KG1 (cell line): ENCODE results near the gene GM2A.
"Not testable (repeated sequence)": the region's sequence is repeated elsewhere in the genome, so short reads cannot be mapped to it uniquely, and the experiment has no call there.

ENCODE experiments used
- DNase-seq: peaks from one replicate; lab custom pipeline; 2025; lab: John Stamatoyannopoulos, UW

GM2A gene

GRCh38 chr5:151253605-151253950 lies 593 bp downstream of the GM2A start:
- no peak for DNase-seq

- DNase-seq: no peak
Observed at GRCh38 chr5:151254556-151254955, 1.6 kb downstream of the GM2A start.

- not testable (repeated sequence) for DNase-seq
Observed at GRCh38 chr5:151254990-151255389, 2.0 kb downstream of the GM2A start.

DNA sequence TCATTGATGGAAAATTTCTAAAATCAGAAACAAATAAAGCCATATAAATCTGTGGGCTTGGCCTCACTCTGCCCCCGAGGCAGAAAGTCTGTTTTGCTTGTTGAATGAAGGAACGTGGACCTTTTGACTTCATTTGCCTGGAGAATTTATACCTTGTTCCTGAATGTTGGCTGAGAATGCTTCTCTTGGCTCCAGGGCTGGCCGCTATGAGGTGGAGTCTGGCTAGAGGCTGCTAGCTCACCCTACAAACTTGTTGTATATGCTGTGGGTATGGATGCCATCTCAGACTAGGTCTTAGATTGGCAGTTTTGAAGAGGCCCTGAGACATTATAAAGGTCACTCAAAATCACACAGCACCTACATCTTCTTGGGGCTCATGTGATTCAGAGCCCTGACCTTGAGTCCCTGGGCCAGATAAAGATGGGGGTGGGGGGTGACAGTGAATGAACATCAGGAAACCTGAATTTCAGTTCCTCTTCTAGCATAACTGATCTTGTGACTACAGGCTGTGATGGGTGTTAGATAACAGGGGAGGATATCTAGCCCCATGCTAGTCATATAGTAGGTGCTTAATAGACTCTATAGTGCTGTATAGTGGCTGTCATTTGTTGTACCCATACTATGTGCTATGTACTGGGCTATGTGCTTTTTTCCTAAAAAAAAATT lies 2.8 kb downstream of the GM2A start:
- DNase-seq: no peak

- no peak for DNase-seq
Observed at GRCh38 chr5:151257731-151258181, 4.8 kb downstream of the GM2A start.

GRCh38 chr5:151258201-151258611 lies 5.2 kb downstream of the GM2A start:
- no peak for DNase-seq

DNA sequence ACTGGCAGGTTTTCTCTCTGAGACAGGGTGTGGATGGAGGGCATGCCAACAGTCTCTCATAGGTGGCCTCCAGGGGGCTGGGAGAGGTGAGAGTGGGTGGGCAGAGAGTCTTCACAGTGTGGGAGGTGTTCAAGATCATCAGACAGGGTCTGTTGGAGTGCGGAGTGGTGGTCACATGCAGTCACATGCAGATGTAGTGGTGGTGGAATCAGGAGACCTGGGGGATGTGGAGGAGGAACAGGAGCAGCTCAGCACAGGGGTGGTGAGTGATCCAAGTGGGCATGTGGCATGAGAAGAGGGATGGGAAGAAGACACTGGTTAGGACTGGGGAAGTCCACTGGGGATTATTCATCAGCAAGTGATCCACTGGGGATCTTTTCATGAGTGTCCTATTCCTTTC lies 5.8 kb downstream of the GM2A start:
- DNase-seq: no peak

- DNase-seq: no peak
Observed at GRCh38 chr5:151259931-151260330, 6.9 kb downstream of the GM2A start.

DNA sequence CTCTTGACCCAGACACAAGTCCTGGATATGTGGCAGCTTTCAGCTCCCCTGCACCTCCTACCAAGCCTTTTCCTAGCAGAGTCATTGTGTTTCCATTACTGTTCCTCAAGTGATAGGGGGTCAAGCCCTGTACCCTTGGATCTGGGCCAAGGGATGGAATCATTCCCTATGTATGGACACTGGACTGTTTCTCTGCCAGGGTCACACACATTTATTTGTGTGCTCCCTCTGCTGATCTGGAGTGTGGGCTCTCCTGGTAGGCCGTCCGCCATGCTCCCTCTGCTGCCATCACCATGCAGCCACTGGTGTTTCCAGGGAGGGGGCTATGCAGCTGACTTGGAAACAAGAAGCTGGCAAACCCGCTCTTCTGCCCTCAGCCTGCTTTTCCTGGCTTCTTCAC lies 9.5 kb downstream of the GM2A start:
- no peak for DNase-seq

GRCh38 chr5:151264113-151264512 lies 11.1 kb downstream of the GM2A start:
- no peak for DNase-seq

DNA sequence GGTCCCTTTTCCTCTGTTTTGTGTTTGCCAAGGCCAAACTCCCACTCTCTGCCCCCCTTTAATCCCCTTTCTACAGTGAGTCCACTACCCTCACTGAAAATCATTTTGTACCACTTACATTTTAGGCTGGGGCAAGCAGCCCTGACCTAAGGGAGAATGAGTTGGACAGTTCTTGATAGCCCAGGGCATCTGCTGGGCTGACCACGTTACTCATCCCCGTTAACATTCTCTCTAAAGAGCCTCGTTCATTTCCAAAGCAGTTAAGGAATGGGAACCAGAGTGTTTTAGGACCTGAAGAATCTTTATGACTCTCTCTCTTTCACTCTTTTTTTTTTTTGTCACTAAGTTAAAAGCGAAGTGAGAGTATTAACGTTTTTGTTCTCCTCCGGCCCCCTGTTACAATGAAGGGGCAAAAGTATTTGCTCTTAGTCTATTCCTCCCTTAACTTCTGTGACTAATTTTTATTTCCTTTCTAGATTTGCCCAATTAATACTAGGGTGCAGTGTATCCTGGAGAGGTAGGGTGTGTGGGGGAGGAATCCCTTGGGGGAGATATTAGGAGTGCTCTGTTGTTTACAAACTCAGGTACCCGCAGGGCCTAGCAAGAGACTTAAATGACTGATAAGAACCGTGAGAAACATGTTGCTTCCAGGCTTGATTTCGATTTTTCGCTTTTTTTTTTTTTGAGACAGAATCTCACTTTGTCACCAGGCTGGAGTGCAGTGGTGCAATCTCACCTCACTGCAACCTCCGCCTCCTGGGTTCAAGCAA lies 14.7 kb downstream of the GM2A start:
- no peak for DNase-seq

GRCh38 chr5:151270599-151270998 lies 17.6 kb downstream of the GM2A start:
- DNase-seq: no peak

DNA sequence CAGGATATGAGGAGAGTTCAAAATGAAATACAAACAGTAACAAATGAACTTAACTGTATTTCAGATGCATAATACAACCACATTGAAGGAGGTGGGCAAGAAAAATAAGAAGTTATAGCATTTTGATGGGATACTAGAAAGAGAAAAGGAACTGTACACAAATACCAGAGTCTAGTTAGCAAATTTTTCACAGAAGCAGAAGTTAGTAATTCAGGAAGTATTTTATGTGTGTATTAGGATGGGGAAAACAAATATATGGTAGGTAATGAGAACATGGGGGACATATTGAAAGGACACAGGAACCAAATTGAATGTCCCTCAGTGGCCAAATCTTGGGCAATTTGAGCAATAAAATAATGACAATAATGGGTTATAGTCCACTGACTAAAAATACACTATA lies 18.4 kb downstream of the GM2A start:
- DNase-seq: no peak

- DNase-seq: no peak
Observed at GRCh38 chr5:151274666-151275065, 21.7 kb downstream of the GM2A start.

- DNase-seq: no peak
Observed at GRCh38 chr5:151275803-151276202, 22.8 kb downstream of the GM2A start.

DNA sequence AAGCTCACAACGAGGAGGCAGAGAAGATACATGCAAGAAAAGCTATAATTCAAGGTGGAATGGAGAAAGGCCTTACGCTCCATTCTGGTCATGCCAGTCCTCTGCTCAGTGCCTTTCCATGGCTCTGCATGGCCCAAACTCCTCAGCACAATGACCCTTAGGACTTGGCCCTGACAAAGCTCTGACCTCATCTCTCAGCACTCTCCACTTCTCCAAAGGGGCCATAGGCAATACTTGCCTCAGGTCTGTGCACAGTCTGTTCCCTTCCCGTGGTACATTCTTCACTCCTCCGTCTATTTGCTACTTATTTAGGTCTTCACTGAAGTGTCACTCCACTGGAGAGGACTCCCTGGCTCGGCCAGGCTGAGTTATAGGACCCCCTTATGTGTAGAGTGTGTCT lies 25.9 kb downstream of the GM2A start:
- no peak for DNase-seq

- no peak for DNase-seq
Observed at GRCh38 chr5:151280443-151280842, 27.5 kb downstream of the GM2A start.

DNA sequence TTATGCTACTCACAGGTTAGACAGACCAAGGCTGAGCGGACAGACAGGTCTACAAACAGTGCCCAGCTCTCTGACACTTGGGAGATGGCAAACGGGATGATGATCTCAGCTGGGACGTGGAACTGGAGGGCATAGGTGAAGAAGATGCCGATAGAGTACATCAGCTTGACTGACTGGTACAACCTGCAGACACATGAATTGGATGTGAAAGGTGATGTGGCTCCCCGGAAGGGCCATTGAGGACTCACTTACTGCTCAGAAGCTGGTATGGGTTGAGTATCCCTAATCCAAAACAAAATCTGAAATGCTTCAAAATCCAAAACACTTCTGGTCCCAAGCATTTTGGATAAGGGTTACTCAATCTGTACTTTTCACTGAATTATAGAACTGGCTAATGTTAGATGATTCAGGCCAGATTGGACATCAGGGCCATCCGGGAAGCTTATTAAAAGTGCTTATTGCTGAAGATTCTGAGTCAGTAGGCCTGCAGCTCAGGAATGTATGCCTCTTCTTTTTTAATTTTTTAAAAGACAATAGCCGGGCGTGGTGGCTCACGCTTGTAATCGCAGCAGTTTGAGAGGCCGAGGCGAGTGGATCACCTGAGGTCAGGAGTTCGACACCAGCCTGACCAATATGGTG lies 28.1 kb downstream of the GM2A start:
- DNase-seq: no peak

DNA sequence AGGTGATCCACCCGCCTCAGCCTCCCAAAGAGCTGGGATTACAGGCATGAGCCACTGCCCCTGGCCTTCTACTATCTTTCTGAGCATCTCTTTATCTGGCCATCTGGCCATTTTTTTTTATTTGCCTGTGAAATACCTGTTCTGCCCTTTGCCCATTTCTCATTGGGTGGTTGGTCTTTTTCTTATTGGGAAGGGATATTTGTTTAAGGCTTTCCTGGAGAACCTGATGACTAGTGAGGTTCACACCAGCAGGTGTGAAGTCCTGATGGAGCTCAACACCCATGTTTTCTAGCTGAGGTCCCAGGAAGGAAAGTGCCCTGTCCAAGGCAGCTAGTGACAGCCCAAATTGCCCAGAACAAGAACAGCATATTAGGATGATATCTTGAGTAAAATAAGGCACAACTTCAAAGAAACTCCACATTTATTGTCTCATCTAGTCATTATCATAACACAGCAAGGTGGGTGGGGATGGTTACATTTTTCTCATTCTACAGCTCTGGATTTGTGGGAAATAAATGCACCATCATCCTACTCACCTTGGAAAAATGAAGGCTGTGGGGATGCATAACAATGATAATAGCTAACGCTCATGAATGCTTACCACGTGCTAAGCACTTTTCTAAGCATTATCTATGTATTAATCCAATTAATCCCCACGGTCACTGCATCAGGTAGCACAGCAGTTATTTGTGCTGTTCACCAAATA lies 30.3 kb downstream of the GM2A start:
- no peak for DNase-seq

DNA sequence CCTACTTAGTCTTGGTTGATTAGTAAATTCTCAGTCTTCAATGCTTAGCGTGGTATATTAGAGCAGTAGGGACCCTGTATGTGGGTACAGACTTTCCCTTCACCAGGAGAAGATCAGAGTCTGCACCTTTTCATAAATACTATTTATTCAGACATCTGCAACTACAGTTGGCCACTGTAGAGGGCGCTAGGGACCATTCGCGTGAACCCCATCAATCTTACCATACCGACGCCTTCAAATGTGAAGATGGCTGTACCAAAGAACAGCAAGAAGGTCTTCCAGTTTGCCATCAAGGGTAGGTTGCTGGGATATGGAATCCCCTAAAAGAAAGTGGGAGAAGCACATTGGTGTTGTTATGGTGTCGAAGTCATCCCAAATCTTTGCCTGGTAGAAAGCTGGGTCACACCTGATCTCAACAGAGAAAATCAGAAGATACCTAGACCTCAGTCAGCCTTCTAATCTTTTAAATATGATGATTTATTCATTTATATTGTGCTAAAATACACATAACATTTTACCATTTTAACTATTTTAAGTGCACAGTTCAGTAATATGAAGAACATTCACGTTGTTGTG lies 31.5 kb downstream of the GM2A start:
- no peak for DNase-seq

GRCh38 chr5:151285683-151286082 lies 32.7 kb downstream of the GM2A start:
- DNase-seq: no peak

GRCh38 chr5:151286246-151286645 lies 33.3 kb downstream of the GM2A start:
- no peak for DNase-seq
